ENCODE data around the gene DPYSL4. TPM values are rescaled to one million over a fixed set of nuclear protein-coding genes. Genes with fewer than 3 reads are reported as not detected.
"Not testable (repeated sequence)": the region's sequence is repeated elsewhere in the genome, so short reads cannot be mapped to it uniquely, and the experiment has no call there.

DPYSL4 gene
- total and polyA plus RNA-seq, 2 experiments from 2014 or later: 2.1 to 4.1 TPM

- WGBS (ENCODE audit: low lambda C conversion rate, missing lambda C conversion rate): 91% methylated on average over 8 of the region's 8 CpGs
- TF ChIP-seq CTCF (IDR thresholded peaks at IDR 0.05; ENCODE audit: poor library complexity) (no peak), EZH2phosphoT487 (IDR thresholded peaks at IDR 0.05; ENCODE audit: low read depth, severe bottlenecking, unreplicated experiment) (no peak), EZH2 (IDR thresholded peaks at IDR 0.05; ENCODE audit: borderline replicate concordance) (no peak)
- Histone ChIP-seq H3K27ac (no peak overlapping the region), H2AFZ (no peak overlapping the region), H3K4me1 (ENCODE audit: insufficient read depth) (no peaks in the 10 kb centered on the region), H3K27me3 (no peaks in the 10 kb centered on the region), H3K9me2 (replicated peaks; ENCODE audit: insufficient read depth) (no peaks in the 10 kb centered on the region), H3K36me3 (replicated peaks; ENCODE audit: insufficient read depth, low read depth) (no peaks in the 10 kb centered on the region), H3K4me2 (no peak overlapping the region), H3K9me3 (ENCODE audit: low read depth) (no peaks in the 10 kb centered on the region), H3K4me3 (no peak overlapping the region), H4K20me1 (ENCODE audit: insufficient read depth, poor library complexity, severe bottlenecking) (no peaks in the 10 kb centered on the region), H3K79me2 (no peaks in the 10 kb centered on the region)
- DNase-seq (ENCODE audit: low spot score): no peak
Observed at GRCh38 chr10:132157101-132157500, 29.6 kb upstream of the DPYSL4 start.

- H3K9me2 ChIP-seq (replicated peaks; ENCODE audit: insufficient read depth): no peaks in the 10 kb centered on the region
- no peaks in the 10 kb centered on the region for H3K79me2 ChIP-seq
- no peaks in the 10 kb centered on the region for H3K4me1 ChIP-seq (ENCODE audit: insufficient read depth)
- H3K9me3 ChIP-seq (ENCODE audit: low read depth): no peaks in the 10 kb centered on the region
- DNase-seq (ENCODE audit: low spot score): no peak
- no peak overlapping the region for H3K4me2 ChIP-seq
- no peaks in the 10 kb centered on the region for H3K36me3 ChIP-seq (replicated peaks; ENCODE audit: insufficient read depth, low read depth)
- no peaks in the 10 kb centered on the region for H3K27me3 ChIP-seq
- no peak overlapping the region for H2AFZ ChIP-seq
- no peaks in the 10 kb centered on the region for H4K20me1 ChIP-seq (ENCODE audit: insufficient read depth, poor library complexity, severe bottlenecking)
- no peak overlapping the region for H3K27ac ChIP-seq
- TF ChIP-seq EZH2phosphoT487 (IDR thresholded peaks at IDR 0.05; ENCODE audit: low read depth, severe bottlenecking, unreplicated experiment) (no peak), EZH2 (IDR thresholded peaks at IDR 0.05; ENCODE audit: borderline replicate concordance) (no peak), CTCF (IDR thresholded peaks at IDR 0.05; ENCODE audit: poor library complexity) (no peak)
- WGBS (ENCODE audit: low lambda C conversion rate, missing lambda C conversion rate): 69% methylated on average over 2 of the region's 2 CpGs
- H3K4me3 ChIP-seq: no peak overlapping the region
Observed at GRCh38 chr10:132158122-132158741, 28.5 kb upstream of the DPYSL4 start.

- DNase-seq (ENCODE audit: low spot score): no peak
- Histone ChIP-seq H3K27ac (no peak overlapping the region), H3K79me2 (no peaks in the 10 kb centered on the region), H3K4me2 (no peak overlapping the region), H3K9me3 (ENCODE audit: low read depth) (no peaks in the 10 kb centered on the region), H3K9me2 (replicated peaks; ENCODE audit: insufficient read depth) (no peaks in the 10 kb centered on the region), H2AFZ (no peak overlapping the region), H3K4me1 (ENCODE audit: insufficient read depth) (no peaks in the 10 kb centered on the region), H3K36me3 (replicated peaks; ENCODE audit: insufficient read depth, low read depth) (no peaks in the 10 kb centered on the region), H4K20me1 (ENCODE audit: insufficient read depth, poor library complexity, severe bottlenecking) (no peaks in the 10 kb centered on the region), H3K27me3 (peaks cover 5% of the 10 kb centered on the region), H3K4me3 (no peak overlapping the region)
- TF ChIP-seq CTCF (IDR thresholded peaks at IDR 0.05; ENCODE audit: poor library complexity): no peak
- 100% methylated on average over 1 of the region's 7 CpGs for WGBS (ENCODE audit: low lambda C conversion rate, missing lambda C conversion rate)
Observed at GRCh38 chr10:132158823-132159222, 27.9 kb upstream of the DPYSL4 start.

- H3K9me3 ChIP-seq (ENCODE audit: low read depth); H3K79me2 ChIP-seq; H3K36me3 ChIP-seq (replicated peaks; ENCODE audit: insufficient read depth, low read depth); H3K4me1 ChIP-seq (ENCODE audit: insufficient read depth); DNase-seq (ENCODE audit: low spot score); H2AFZ ChIP-seq; H3K4me2 ChIP-seq; H3K9me2 ChIP-seq (replicated peaks; ENCODE audit: insufficient read depth); H3K27me3 ChIP-seq; H3K27ac ChIP-seq; H4K20me1 ChIP-seq (ENCODE audit: insufficient read depth, poor library complexity, severe bottlenecking); H3K4me3 ChIP-seq: not testable (repeated sequence)
- WGBS (ENCODE audit: low lambda C conversion rate, missing lambda C conversion rate): 100% methylated on average over 1 of the region's 7 CpGs
Observed at GRCh38 chr10:132159302-132160230, 27.2 kb upstream of the DPYSL4 start.

- H3K4me2 ChIP-seq; H3K36me3 ChIP-seq (replicated peaks; ENCODE audit: insufficient read depth, low read depth); DNase-seq (ENCODE audit: low spot score); H2AFZ ChIP-seq; H4K20me1 ChIP-seq (ENCODE audit: insufficient read depth, poor library complexity, severe bottlenecking); H3K4me1 ChIP-seq (ENCODE audit: insufficient read depth); H3K9me3 ChIP-seq (ENCODE audit: low read depth); H3K27me3 ChIP-seq; H3K27ac ChIP-seq; H3K9me2 ChIP-seq (replicated peaks; ENCODE audit: insufficient read depth); H3K4me3 ChIP-seq; H3K79me2 ChIP-seq: not testable (repeated sequence)
Observed at GRCh38 chr10:132160231-132160630, 26.5 kb upstream of the DPYSL4 start.

Measured in hepatocyte (in vitro differentiated cells).